HG02798 (cell line): ENCODE data around the gene SLC17A9.

Experiments used
- ATAC-seq: cut with Tn5 transposase; IDR thresholded peaks from one replicate; pipeline ENCODE4 v1.9.1; 2021; ENCODE audit warnings: mild to moderate bottlenecking; ENCODE audit not compliant: unreplicated experiment, poor library complexity

Gene SLC17A9

GRCh38 chr20:62966212-62967148, 14.0 kb downstream of the SLC17A9 start:
- no peak for ATAC-seq

- ATAC-seq, result no peak
Measured at GRCh38 chr20:62967149-62967501, 14.6 kb downstream of the SLC17A9 start.

GRCh38 chr20:62967628-62968351, 15.3 kb downstream of the SLC17A9 start:
- ATAC-seq, result no peak

GRCh38 chr20:62968378-62969178, 16.1 kb downstream of the SLC17A9 start:
- ATAC-seq, result no peak

GRCh38 chr20:62969179-62969760, 16.8 kb downstream of the SLC17A9 start:
- no peak for ATAC-seq

GRCh38 chr20:62969939-62970306, 17.4 kb downstream of the SLC17A9 start:
- no peak for ATAC-seq

GRCh38 chr20:62970307-62971210, 18.1 kb downstream of the SLC17A9 start:
- no peak for ATAC-seq

- no peak for ATAC-seq
Measured at GRCh38 chr20:62971211-62971949, 18.9 kb downstream of the SLC17A9 start.

- peak; percentile 73 for ATAC-seq
Measured at GRCh38 chr20:62971950-62972844, 19.7 kb downstream of the SLC17A9 start.

GRCh38 chr20:62972845-62973745, 20.6 kb downstream of the SLC17A9 start:
- no peak for ATAC-seq

GRCh38 chr20:62975251-62975760, 22.8 kb downstream of the SLC17A9 start:
- ATAC-seq, result no peak

GRCh38 chr20:62975812-62976508, 23.5 kb downstream of the SLC17A9 start:
- no peak for ATAC-seq

GRCh38 chr20:62976886-62977285, 24.4 kb downstream of the SLC17A9 start:
- ATAC-seq, result no peak

- ATAC-seq, result peak; percentile 60
Measured at GRCh38 chr20:62977613-62978560, 25.4 kb downstream of the SLC17A9 start.

- no peak for ATAC-seq
Measured at GRCh38 chr20:62978561-62978943, 26.0 kb downstream of the SLC17A9 start.
